ENCODE measurements around the gene LPAR1.

LPAR1 gene

DNA sequence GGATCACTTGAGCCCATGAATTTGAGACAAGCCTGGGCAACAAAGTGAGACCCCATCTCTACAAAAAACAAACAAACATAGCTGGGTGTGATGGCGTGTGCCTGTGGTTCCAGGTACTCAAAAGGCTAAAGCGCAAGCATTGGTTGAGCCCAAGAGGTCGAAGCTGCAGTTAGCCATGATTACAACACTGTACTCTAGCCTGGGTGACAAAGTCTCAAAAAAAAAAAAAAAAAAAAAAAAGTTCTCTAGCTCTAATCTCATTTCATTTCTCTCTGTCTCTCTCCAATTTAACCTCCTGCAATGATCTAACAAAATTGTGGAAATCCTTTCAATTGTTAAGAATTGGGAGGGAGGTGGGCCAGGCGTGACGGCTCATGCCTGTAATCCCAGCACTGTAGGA is 33.3 kb downstream of the LPAR1 start:
- in situ Hi-C loops (cut with MboI; ENCODE audit: low sequenced_read_pairs): no loop called here

DNA sequence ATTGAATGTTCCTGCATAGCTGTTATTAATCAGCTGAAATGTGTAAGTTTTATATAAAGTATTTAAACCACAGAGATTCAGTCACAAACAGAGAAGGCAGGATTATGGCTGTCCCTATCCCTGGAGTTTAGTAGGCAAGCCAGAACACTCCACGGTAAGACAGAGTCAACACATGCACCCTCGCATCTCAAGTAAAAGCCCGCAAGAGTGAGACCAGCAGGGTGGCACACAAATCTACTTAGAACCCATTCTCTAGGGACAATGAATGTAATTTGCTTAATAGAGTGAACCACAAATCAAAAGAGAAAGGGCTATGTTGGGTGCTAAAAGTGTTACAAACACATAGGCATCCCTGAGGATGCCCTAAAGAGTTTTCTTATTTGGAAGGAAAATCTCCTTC is 35.1 kb downstream of the LPAR1 start:
- in situ Hi-C loops (cut with MboI; ENCODE audit: low sequenced_read_pairs): no loop called here

DNA sequence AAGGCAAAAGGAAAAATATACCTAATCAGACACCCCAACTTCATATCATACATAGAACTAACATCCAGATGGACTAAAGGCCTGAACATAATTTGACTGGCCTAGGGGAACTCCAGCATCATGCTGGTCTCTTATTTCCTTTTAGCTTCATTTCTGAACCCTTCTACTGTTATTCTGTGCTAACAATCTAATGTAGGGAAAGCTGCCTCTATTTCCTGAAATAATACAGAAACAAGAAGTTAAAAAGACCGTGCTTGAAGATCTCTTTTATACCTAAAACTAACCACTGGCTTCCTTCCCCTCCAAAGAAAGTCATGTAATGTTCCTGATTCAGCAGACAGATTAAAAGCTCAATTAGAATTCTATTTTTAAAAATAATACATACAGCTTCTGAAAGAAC is 36.7 kb downstream of the LPAR1 start:
- in situ Hi-C loops (cut with MboI; ENCODE audit: low sequenced_read_pairs): no loop called here

DNA sequence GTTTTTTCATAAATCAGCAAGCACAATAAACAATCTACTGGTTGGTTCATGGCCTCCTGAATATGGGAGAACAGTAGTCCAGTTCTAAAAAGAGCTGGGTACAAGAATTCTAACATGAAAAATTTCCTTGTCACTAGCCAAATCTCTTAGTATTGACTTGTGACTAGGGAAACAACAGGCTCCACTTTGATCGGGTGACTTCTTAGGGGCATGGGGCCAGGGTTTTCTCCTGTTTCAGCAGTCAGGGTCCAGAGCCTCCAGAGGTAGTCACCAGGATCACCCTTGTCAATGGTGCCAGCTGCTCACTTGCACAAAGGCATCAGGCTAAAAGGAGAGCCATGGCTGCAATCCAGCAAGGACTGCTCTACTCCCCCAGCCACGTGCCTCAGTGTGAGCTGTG is 38.1 kb downstream of the LPAR1 start:
- in situ Hi-C loops (cut with MboI; ENCODE audit: low sequenced_read_pairs): no loop called here

DNA sequence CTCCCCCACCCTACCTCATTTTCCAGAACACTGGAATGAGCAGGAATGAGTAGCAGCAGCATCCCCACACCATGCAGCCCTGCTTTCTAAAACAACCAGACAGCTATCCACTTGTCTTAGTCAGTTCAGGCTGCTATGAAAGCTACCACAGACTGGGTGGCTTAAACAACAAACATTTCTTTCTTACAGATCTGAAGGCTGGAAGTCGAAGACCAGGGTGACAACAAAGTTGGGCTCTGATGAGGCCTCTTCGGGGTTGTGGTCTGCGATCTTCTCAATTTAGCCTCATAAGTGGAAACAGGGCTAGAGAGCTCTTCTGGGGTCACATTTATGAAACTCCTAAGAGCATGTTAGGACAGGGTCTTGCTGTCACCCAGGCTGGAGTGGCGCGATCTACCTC is 38.9 kb downstream of the LPAR1 start:
- in situ Hi-C loops (cut with MboI; ENCODE audit: low sequenced_read_pairs): no loop called here

DNA sequence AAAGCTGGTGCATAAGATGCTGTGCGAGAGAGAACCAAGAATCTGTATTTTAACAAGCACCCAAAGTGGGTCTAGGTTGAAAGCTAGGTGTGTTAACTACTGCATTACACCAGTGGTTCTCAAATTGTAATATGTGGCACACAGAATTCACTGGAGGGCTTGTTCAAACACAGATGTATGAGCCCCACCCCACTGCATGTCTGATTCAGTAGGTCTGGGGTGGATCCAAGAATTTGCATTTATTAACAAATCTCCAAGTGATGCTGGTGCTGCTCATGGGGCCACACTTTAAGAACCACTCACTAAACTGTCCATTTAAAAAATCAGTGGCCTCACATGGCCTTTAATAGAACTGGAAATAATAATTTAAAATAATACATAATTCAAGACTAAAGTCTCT is 40.4 kb downstream of the LPAR1 start:
- in situ Hi-C loops (cut with MboI; ENCODE audit: low sequenced_read_pairs): no loop called here

DNA sequence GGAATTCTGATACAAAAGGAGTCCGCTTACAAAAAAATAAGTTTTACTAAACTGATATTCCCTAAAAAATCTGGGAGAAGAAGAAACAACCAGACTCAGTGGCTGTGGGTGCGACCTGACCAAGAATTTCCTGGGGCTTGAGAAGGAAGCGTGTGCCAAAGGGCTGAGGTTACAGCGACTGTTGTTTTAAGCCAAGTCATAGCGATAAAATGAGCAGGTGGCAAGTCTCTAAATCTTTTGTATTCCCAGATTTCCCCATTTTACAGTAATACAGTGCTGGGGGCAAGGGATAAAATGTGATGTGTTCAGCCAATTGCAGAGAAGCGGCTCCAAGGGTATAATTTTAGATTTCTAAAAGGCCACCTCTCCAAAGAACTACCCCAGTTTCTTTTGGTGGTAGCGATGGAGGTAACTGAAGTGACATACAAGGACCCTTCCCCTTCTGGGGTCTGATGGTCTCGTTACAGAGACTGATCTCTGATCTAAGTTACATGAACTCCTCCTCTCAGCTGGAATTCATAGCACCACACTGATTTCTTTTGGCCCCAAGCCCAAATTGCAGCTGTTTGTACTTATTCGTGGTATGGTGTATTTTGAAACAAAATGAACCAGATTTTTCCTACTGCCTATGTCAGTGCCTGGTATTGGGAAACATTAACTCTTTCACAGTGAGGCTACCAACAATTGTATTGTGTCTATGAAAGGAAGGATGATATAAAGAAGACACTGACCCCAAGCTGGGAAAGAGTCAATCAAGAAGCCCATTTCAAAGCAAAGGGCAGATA is 41.6 kb downstream of the LPAR1 start:
- in situ Hi-C loops (cut with MboI; ENCODE audit: low sequenced_read_pairs): no loop called here

DNA sequence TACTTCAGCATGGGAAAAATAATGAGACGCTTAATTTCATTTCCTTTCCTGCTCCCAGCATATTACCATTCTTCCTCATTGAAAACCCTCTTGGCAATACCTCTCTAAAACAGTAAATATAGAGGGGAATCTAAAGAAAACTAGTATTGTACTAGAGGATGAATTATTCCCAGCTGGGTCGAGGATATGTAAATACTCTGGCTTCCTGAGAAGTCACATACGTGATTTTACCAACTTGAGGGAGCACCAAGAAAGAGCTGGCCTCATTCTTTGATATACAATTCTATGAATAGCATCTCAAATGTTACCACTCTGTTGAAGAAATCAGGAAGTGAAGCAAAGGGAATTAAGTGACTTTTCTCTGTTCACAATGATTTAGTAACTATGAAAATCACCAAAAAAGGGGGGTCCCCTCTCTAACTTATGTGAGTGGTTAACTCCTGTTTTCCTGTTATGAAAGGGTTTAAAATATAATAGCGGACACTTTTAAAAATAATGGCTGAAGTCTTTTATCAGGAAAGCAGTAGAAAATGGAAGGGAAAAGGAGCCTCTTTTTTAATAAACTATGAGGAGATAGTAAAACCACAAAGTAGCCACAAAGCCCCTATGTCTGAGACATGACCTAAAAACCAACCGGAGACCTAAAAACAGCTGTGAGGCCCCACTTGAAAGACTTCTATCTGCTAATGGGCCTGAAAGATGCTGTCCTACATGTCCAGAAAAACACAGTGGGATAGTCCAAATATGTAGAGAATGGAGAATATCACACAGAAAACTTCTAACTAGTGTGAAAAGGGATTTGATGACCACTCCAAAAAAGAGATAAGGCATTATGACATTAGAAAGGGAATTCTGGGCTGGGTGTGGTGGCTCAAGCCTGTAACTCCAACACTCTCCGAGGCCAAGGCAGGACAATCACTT is 42.6 kb downstream of the LPAR1 start:
- in situ Hi-C loops (cut with MboI; ENCODE audit: low sequenced_read_pairs): no loop called here

DNA sequence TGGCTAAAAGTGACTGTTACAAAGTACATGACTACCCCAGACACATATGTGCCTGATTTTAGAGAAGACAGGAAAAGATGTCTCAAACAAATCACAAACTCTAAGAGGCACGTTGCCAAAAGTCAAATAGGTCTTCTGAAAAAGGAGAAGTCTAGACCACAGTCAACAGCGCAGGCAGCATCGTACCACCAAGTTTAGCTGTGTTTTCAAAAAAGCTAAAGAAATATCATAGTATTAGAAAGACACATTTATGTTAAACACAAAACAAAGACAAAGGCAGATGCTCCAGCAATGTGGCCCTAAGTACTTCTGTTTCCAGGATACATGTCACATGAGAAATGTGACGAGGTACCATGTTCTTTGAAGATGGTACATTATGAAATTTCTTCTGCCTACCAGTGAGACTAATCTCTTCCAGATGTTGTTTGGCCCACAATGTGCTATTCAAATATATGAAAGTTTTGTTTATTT is 43.5 kb downstream of the LPAR1 start:
- in situ Hi-C loops (cut with MboI; ENCODE audit: low sequenced_read_pairs): no loop called here

DNA sequence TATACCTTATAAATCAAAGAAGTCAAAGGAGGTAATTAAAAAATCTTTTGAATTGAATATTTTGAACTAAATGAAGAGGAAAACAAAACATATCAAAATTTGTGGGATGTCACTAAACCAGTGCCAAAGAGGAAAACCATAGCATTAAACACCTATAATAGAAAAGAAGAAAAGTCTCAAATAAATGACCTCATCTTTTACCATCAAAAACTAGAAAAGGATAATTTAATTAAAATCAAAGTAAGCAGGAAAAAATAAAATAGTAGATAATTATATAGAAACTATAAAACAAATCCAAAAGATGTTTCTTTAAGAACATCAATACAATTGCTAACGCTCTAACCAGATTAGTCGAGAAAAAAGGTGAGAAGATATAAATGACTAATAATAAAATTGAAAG is 47.8 kb downstream of the LPAR1 start:
- in situ Hi-C loops (cut with MboI; ENCODE audit: low sequenced_read_pairs): no loop called here

DNA sequence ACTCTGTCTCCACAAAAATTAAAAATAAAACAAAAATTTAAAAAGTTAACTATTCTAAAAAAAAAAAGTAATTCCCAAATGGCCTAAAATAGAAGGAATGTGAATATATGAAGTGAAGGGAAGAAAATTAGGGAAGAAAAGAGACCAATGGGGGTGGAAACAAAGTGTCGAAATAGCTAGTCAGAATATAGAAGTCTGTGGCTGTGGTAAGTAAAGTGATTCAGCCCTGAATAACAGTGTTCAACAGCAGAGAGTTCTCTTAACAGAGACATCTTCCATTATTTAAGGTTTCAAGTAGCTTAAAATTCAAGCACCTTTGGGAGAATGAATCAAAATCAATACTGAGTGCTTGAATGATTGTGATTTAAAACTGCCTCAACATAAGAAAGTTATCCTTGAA is 51.7 kb downstream of the LPAR1 start:
- in situ Hi-C loops (cut with MboI; ENCODE audit: low sequenced_read_pairs): no loop called here

DNA sequence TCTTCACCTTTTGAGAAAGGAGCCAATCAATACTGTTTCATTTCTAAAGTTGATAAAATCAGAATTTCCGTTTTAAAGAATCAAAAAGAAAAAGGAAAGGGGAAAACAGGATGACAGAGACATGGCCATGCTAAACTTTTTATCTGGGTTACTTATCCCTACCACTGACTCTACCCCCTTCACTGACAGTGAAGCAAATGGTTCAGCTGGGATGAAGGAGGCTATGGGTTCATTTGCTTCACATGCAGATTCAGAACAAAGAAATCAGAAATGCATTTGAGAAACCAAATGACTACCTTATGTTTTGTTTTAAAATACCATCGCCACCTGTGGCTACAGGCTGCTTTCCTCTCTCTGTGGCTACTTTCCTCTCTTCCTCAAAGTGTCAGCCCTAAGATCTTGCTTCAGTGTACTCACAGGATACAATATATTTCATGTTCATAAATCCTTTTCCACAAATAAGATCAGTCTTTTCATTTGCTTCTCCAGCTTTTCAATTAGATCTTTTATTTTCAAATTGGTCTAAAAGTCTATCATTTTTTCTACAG is 53.3 kb downstream of the LPAR1 start:
- in situ Hi-C loops (cut with MboI; ENCODE audit: low sequenced_read_pairs): no loop called here

DNA sequence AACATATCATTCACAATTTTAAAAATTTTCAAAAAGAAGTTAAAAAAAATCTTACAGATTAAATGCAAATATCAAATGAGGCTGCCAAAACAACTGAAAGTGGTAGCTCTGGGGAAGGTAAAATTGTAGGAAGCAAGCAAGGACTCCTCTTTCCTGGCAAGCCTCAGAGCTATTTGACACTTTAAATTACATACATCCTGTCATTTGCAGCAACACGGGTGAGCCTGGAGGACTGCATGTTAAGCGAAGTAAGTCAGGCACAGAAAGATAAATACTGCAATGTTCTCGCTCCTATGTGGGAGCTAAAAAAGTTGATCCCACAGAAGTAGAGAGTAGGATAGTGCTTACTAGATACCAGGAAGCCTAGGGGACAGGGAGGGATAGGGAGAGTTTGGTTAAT is 58.0 kb downstream of the LPAR1 start:
- in situ Hi-C loops (cut with MboI; ENCODE audit: low sequenced_read_pairs): no loop called here

DNA sequence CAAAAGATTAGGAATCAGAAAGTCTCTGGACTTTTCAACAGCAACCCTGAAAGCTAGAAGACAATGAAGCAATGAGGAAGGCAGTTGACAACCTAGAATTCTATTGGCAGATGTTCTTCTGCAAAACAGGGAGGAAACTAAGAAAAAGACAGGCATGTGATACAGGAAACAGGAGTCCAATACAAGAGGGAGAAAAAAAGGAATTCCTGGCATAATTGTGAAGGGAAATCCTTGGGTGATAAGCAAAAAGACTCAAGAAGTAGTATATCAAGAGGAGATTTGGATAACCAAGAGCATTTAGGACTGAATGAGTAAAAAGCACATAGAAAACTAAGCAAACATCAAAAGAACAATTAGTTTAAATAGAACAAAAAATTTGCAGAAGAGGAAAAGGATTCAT is 58.6 kb downstream of the LPAR1 start:
- in situ Hi-C loops (cut with MboI; ENCODE audit: low sequenced_read_pairs): no loop called here

DNA sequence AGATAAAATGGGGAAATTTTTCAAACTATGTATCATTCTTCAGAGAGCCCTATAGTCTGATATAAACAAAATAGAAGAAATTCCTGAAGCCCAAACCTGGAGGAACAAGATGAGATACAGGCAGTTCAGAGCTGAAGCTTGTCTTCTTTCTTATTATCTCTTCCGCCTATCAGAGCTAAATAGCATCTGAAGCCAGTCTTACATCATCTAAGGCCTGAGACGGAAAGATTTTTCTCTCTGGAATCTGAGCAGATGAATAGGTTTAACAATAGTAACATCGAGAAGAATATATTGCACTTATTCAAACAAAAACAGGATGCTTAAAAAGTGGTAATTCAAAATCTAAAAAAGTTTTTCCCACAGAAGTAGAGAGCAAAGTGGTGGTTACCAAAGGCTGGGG is 59.8 kb downstream of the LPAR1 start:
- in situ Hi-C loops (cut with MboI; ENCODE audit: low sequenced_read_pairs): no loop called here

DNA sequence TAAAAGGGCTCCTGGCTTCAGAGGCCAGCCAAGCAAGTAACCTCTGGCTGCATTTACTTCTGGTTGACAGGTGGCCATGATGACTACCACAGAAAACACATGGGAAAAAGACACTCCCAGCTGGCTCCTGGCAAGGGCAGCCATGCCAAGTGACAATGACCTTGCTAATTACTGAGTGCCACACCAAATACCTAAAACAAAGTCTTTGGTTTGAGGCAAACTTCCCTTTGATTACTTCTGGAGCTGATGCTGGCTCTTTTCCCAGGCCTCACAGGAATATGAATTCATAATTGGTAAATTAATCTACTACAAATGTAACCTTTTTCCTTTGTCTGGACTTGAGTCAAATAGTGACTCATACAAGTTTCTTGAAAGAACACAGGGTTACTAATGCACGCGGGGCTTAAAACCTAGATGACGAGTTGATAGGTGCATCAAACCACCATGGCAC is 61.0 kb downstream of the LPAR1 start:
- in situ Hi-C loops (cut with MboI; ENCODE audit: low sequenced_read_pairs): no loop called here

DNA sequence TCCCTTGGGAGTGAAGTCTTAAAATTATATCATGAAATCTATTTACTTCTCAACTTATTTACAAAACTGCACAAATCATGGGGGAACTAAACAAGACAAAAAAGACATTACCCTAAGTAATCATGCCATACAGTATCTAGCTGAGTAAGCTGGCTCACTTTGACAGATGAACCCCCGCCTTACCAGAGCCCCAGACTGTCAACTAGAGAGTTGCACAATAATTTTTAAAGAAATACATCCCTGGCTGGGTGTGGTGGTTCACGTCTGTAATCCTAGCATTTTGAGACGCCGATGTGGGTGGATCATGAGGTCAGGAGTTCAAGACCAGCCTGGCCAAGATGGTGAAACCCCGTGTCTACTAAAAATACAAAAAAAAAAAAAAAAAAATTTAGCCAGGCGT is 62.3 kb downstream of the LPAR1 start:
- in situ Hi-C loops (cut with MboI; ENCODE audit: low sequenced_read_pairs): no loop called here

DNA sequence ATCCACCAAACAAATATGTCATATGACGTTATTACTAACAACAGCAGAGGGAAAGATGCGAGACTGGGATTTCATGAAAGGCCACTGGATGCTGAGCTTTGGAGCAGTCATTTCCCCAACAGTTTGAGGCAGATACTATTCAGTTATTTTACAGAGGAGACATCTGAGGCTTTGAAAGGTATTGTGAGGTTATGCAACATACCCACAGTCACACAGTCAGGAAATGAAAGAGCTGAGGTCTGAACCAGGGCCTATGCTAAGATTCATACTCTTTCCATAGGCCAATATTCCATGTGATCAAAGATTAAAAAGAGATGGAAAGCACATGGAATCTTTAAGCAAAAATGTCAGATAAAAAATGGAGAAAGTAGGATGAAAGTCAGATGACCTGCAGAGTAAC is 63.0 kb downstream of the LPAR1 start:
- in situ Hi-C loops (cut with MboI; ENCODE audit: low sequenced_read_pairs): no loop called here

DNA sequence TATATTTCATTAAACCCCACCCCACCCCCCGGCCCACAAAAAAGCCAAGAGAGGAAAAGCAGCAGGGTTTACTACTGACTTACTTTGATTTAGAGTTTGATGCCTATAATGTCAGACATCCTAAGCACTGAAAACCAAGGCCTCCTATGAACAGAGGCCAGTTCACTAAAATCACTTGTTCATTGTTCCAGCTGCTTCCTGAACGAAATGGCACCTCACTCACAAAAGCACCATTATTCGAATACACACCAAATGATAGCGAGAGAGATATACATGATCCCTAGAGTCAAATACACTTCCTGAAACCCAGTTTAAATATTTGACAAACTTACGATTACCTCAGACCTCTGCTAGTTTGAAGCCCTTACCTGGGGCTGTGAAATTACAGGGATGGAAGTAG is 66.6 kb downstream of the LPAR1 start:
- in situ Hi-C loops (cut with MboI; ENCODE audit: low sequenced_read_pairs): no loop called here

DNA sequence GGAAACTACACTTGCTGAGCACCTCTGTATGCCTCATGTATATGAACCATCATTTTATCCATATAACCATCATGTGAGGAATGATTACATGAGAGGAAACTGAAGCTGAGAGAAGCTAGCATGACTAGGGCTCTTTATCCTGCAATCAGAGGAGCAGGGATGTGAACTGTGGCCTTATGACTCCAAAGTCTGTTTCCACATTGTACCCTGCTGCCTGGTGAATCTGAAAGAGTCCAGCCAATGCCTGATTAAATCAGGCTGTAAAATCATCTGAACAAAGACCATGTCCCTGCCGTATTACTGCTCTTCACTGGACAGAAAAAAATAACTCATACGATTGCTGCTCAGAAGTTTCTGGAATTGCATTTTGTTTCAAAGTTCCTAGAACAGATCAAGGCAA is 67.0 kb downstream of the LPAR1 start:
- in situ Hi-C loops (cut with MboI; ENCODE audit: low sequenced_read_pairs): no loop called here

DNA sequence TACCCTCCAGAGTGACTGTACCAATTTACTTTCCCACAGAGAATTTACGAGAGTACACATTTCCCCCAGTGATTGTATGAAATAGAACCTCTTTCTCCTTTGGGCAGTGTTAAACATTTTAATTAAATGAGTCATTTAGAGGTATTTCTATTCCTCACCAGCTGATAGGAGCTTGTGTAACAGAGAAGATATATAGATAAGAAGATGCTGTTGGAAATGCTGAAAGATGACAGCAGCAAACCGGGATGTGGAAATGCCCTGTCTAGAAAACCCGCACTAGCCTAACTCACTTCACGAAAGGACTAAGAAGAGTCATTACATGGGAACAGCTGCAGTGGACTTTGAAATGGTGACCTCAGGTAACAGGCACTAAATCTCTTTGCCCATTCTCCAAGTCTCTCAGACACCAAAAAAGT is 68.3 kb downstream of the LPAR1 start:
- in situ Hi-C loops (cut with MboI; ENCODE audit: low sequenced_read_pairs): no loop called here

DNA sequence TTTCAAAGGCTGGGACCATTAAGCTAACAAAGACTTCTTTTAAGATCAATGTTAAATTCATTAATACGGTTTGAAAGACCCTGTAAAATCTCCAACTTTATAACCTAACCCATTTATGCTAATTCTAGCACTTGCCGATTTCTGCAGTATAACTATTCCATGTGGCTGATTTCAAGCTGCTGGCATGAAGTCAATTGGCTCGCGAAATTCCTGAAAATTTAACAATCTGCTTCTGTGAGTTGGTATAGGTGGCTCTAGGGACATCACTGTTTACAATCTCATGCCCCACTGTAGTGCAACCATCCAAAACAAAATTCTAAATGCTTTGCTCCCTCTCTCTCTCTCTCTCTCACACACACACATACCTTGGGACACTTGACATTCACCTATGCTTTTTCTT is 70.2 kb downstream of the LPAR1 start:
- in situ Hi-C loops (cut with MboI; ENCODE audit: low sequenced_read_pairs): no loop called here
